Measurements from ENCODE around the gene MRGPRF.

- TF ChIP-seq POLR2A (IDR thresholded peaks at IDR 0.05) = no peak
- TF ChIP-seq CTCF (IDR thresholded peaks at IDR 0.05) = no peak
Observed at GRCh38 chr11:69024509-69024908, 11.5 kb upstream of the MRGPRF start.
